ENCODE data around the gene SAMD9.

GRCh38 chr7:93148727-93149126 lies 30.9 kb upstream of the SAMD9 start:
- TF ChIP-seq, protein P1, sequence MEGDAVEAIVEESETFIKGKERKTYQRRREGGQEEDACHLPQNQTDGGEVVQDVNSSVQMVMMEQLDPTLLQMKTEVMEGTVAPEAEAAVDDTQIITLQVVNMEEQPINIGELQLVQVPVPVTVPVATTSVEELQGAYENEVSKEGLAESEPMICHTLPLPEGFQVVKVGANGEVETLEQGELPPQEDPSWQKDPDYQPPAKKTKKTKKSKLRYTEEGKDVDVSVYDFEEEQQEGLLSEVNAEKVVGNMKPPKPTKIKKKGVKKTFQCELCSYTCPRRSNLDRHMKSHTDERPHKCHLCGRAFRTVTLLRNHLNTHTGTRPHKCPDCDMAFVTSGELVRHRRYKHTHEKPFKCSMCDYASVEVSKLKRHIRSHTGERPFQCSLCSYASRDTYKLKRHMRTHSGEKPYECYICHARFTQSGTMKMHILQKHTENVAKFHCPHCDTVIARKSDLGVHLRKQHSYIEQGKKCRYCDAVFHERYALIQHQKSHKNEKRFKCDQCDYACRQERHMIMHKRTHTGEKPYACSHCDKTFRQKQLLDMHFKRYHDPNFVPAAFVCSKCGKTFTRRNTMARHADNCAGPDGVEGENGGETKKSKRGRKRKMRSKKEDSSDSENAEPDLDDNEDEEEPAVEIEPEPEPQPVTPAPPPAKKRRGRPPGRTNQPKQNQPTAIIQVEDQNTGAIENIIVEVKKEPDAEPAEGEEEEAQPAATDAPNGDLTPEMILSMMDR (conservative IDR thresholded peaks at IDR 0.05) = no peak
- no peak for TF ChIP-seq ZFX (IDR thresholded peaks at IDR 0.05)

Measured in C4-2B (cell line).